ENCODE measurements around the gene PRKG1. TPM values are rescaled to one million over a fixed set of nuclear protein-coding genes. Genes with fewer than 3 reads are reported as not detected.

Gene PRKG1
- total and polyA plus RNA-seq, 2 of the 8 experiments (the other 6 are each of a cell fraction or from before 2014, with no cell fraction given): 4.2 to 15.2 TPM

DNA sequence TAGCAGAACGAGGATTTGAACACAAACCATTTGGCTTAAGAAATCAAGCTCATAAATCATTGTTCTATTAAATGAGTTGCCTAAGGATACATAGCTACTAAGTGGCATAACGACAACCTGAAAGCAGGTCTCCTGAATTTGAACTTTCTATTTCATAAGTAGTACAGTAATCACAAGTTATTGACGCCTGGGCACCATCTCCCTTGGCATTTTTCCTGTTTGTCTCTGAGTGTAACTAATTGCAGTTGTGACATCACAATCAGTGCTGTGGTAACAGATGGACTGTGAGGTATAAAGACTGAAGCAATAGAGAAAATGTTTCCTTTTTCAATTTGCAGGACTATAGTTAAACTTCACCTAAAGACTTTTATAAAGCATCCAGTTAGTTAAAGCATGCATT, 631.5 kb downstream of the PRKG1 start:
- no peak overlapping the region for H4K5ac ChIP-seq (ENCODE audit: insufficient read length, low read depth, low read length)
- no peak overlapping the region for H2AFZ ChIP-seq (ENCODE audit: low read length)
- no peak overlapping the region for H2BK12ac ChIP-seq (ENCODE audit: low read depth, low read length)
- no peaks in the 10 kb centered on the region for H3K23me2 ChIP-seq (ENCODE audit: low read depth, low read length)
- H4K20me1 ChIP-seq (replicated peaks in 1 of 2; ENCODE audit: control insufficient read depth in 1 of 2, insufficient read depth in 2 of 2, low read length in 2 of 2): no peaks in the 10 kb centered on the region
- DNase-seq (ENCODE audit: low read depth in 1 of 2, low spot score in 2 of 2): no peak
- no peak overlapping the region for H3K56ac ChIP-seq (replicated peaks; ENCODE audit: insufficient read length, low read depth, low read length)
- H4K91ac ChIP-seq (replicated peaks; ENCODE audit: insufficient read length, low read length): no peak overlapping the region
- no peak overlapping the region for H3K4ac ChIP-seq (replicated peaks; ENCODE audit: insufficient read length, low read depth, low read length)
- ChIA-PET CTCF (ENCODE audit: partially characterized antibody) (interaction anchor here (0.6 to 1.1 kb wide), 2 partner anchors 14 to 29 kb away, joined by 3 to 4 read pairs; no protein-coding TSS in a partner anchor), POLR2A (ENCODE audit: partially characterized antibody) (no interaction called here)
- no peaks in the 10 kb centered on the region for H3K36me3 ChIP-seq (ENCODE audit: control insufficient read depth in 2 of 4, insufficient read depth in 4 of 4, low read length in 3 of 4)
- no peak overlapping the region for H2AK5ac ChIP-seq (ENCODE audit: low read depth, low read length)
- H2BK120ac ChIP-seq (replicated peaks; ENCODE audit: low read depth, low read length): no peak overlapping the region
- H3K4me3 ChIP-seq (ENCODE audit: extremely low read depth in 1 of 4, insufficient read depth in 2 of 4, low read depth in 3 of 4, low read length in 4 of 4): no peak overlapping the region
- no peaks in the 10 kb centered on the region for H3K27me3 ChIP-seq (replicated peaks in 1 of 4; ENCODE audit: control insufficient read depth in 3 of 4, extremely low read depth in 1 of 4, insufficient read depth in 3 of 4, low read length in 3 of 4)
- no peak overlapping the region for H3K27ac ChIP-seq (ENCODE audit: low read depth, low read length)
- no peaks in the 10 kb centered on the region for H3K9me3 ChIP-seq (ENCODE audit: insufficient read depth in 2 of 2, low read depth in 1 of 2, low read length in 1 of 2)
- H2BK15ac ChIP-seq (ENCODE audit: low read length): no peak overlapping the region
- no peak overlapping the region for H2BK20ac ChIP-seq (ENCODE audit: low read length)
- no peak overlapping the region for H2BK5ac ChIP-seq (ENCODE audit: low read depth, low read length)
- H3K79me1 ChIP-seq (ENCODE audit: low read depth, low read length): no peaks in the 10 kb centered on the region
- no peak for TF ChIP-seq RAD21 (IDR thresholded peaks at IDR 0.05 in 1 of 2, conservative IDR thresholded peaks at IDR 0.05 in 1 of 2; ENCODE audit: low read depth in 2 of 2, low read length in 2 of 2)
- TF ChIP-seq EZH2 (IDR thresholded peaks at IDR 0.05; ENCODE audit: low read depth, low read length, severe bottlenecking): no peak
- no peak for TF ChIP-seq SIRT6 (IDR thresholded peaks at IDR 0.05; ENCODE audit: low read length)
- TF ChIP-seq TEAD4 (IDR thresholded peaks at IDR 0.05; ENCODE audit: low read depth, low read length): no peak
- no peak for TF ChIP-seq SP4 (IDR thresholded peaks at IDR 0.05; ENCODE audit: low read length)
- TF ChIP-seq KDM4A (IDR thresholded peaks at IDR 0.05; ENCODE audit: low read depth, low read length, severe bottlenecking): no peak
- TF ChIP-seq JUN (IDR thresholded peaks at IDR 0.05; ENCODE audit: low read depth, low read length): no peak
- no peak for TF ChIP-seq EP300 (IDR thresholded peaks at IDR 0.05; ENCODE audit: borderline replicate concordance in 1 of 2, low read depth in 2 of 2, low read length in 2 of 2)
- no peak for FAIRE-seq
- 94% methylated on average over 3 of the region's 3 CpGs; no CpG with 5 or more reads in 1 of the 2 experiments for WGBS, 2 experiments (ENCODE audit: extremely low coverage in 1 of 2, insufficient coverage in 1 of 2, insufficient read length in 1 of 2, insufficient replicate concordance in 2 of 2, low coverage in 1 of 2, low lambda C conversion rate in 2 of 2, missing lambda C conversion rate in 1 of 2)
- H3K4me1 ChIP-seq (replicated peaks in 1 of 4; ENCODE audit: control insufficient read depth in 3 of 4, insufficient read depth in 4 of 4, low read length in 3 of 4): peaks cover 0 to 7% (median under 1%) of the 10 kb centered on the region in 4 experiments; a peak in 1 of 7 replicates
- no peak overlapping the region for H3K23ac ChIP-seq (ENCODE audit: insufficient read length)
- H3K79me2 ChIP-seq (ENCODE audit: control insufficient read depth in 1 of 2, insufficient read depth in 2 of 2, low read length in 2 of 2): no peaks in the 10 kb centered on the region
- H3K18ac ChIP-seq (ENCODE audit: extremely low read depth, low read length): no peak overlapping the region
- H3K4me2 ChIP-seq (ENCODE audit: insufficient read depth in 1 of 2, low read depth in 2 of 2, low read length in 2 of 2): no peak overlapping the region
- H4K8ac ChIP-seq (ENCODE audit: extremely low read depth, insufficient read depth, low read length): no peak overlapping the region
- no peak overlapping the region for H3K14ac ChIP-seq (ENCODE audit: insufficient read length)
- H3K9ac ChIP-seq (replicated peaks in 1 of 4; ENCODE audit: extremely low read depth in 1 of 4, low read depth in 3 of 4, low read length in 3 of 4): no peak overlapping the region

All from H1 (cell line).